ENCODE measurements around the gene SH3BGRL3.
A peak's percentile ranks its signal among the peaks of the same experiment; 100 is the strongest.
"Not testable (repeated sequence)": the region's sequence is repeated elsewhere in the genome, so short reads cannot be mapped to it uniquely, and the experiment has no call there.

SH3BGRL3 gene

DNA sequence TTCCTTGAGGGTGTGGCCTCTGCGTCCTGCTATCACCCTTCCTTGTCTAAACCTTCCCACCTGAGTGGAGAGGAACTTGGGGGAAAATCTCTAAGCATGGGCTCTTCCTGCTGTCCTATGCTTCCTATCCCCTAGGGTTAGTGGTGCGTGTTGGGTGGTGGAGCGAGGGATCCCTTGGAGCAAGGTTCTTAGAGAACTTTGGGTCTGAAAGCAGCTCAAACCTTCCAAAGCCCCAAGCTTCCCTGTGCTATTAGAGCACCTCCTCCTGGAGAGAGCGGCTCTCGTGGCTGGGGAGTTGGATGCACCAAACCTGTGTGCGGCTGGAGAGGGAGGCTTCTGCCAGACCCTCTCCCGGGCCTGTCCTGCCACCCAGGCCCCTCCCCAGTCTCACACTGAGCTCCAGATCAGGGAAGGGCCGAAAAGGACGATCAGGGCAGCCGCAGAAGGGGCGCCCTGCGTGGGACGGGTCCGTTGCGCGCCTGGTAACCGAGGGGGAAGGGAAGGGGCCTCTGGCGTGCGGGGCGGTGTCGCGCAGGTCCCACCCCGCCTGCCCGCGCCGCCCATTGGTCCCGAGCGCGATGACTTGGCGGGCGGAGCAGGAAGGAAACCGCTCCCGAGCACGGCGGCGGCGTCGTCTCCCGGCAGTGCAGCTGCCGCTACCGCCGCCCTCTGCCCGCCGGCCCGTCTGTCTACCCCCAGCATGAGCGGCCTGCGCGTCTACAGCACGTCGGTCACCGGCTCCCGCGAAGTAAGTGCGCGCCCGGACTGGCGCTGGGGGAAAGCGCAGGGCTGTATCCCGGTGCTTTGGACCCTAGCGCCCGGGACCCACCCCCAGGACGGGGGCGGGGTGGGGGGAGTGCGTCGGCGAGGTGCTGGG is at the start of gene SH3BGRL3:
Gene SH3BGRL3, plus strand, starts transcription at position 631 of the 877 bp plus-strand sequence. Its CDS starts 70 bp downstream, at position 701.
- no peak for TF ChIP-seq HDGF (IDR thresholded peaks at IDR 0.05; ENCODE audit: borderline replicate concordance)
- no peak for TF ChIP-seq ZNF384 (IDR thresholded peaks at IDR 0.05)
- TF ChIP-seq L3MBTL2 (conservative IDR thresholded peaks at IDR 0.05): peak; percentile 86
- no peak for TF ChIP-seq FOXM1 (IDR thresholded peaks at IDR 0.05; ENCODE audit: borderline replicate concordance)
- no peak for TF ChIP-seq FOXK2 (IDR thresholded peaks at IDR 0.05)
- TF ChIP-seq TARDBP (IDR thresholded peaks at IDR 0.05): no peak
- TF ChIP-seq CTBP1 (IDR thresholded peaks at IDR 0.05; ENCODE audit: borderline replicate concordance): no peak
- no peak for TF ChIP-seq NFRKB (IDR thresholded peaks at IDR 0.05)

GRCh38 chr1:26230682-26231081 is 49.2 kb upstream of the SH3BGRL3 start:
- POLR2A ChIA-PET: interaction anchor here (0.8 kb wide), 1 partner anchor 59 kb away, joined by 4 read pairs; the partner anchor contains the start of gene ZNF593OS
- DNase-seq (ENCODE audit: extremely low spot score); CTCF ChIA-PET: not testable (repeated sequence)

More for the DNA sequence above, at the start of gene SH3BGRL3:
- peak; percentile 79 for DNase-seq (ENCODE audit: extremely low spot score)
- POLR2A ChIA-PET: interaction anchor here (0.7 to 1.1 kb wide), 4 partner anchors 13 to 130 kb away, joined by 3 read pairs; no protein-coding TSS in a partner anchor
- CTCF ChIA-PET: interaction anchor here (1.0 to 1.7 kb wide), 6 partner anchors 9 to 137 kb away, joined by 3 to 8 read pairs (median 4); partner anchors contain the start of gene CD52

DNA sequence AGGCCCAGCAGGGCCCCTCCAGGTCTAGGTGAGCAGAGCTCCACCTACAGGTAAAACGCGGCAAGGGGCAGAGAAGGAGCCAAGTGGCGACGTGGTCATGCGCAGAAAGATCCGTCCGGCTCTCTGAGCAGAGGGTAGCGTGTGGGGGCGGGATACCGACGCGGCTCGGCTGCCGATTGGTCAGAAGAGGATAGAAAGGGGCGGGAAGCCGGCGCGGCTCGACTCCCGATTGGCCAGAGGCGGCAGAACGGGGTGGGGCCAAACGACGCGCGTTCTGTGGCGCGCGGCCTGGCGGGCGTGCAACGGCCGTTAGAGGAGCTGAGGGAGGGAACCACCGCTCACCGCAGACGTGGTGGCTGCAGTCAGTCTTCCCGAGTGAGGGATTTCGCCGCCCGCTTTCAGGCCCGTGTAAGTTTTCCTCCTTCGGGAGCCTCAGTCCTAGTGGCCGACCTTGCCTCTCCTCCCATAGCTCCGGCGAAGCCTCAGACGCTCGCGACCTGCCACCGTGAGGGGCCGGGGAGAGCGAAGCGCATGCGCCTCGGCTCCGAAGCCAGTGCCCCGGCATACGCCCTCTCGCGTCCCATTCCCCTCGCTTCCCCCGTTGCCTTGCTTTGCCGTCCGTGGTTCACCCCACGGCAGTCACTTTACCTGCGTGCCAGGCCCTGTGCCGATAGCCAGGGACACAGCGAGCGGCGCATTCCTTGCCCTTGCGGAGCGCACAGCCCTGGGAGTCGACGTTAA is 45.8 kb upstream of the SH3BGRL3 start, which contains the start of gene CEP85:
Gene CEP85, plus strand, starts transcription at position 298 of the 741 bp plus-strand sequence. CDS start 5,584 bp downstream, outside the sequence.
- ChIA-PET CTCF (interaction anchor here (0.5 to 2.7 kb wide), 16 partner anchors 11 to 1274 kb away, joined by 3 to 15 read pairs (median 4); partner anchors contain the start of genes C1orf232, CATSPER4, FAM110D and ZNF593), POLR2A (interaction anchor here (0.7 to 2.4 kb wide), 18 partner anchors 13 to 199 kb away, joined by 3 to 19 read pairs (median 4); partner anchors contain the start of genes CATSPER4 and ZNF593)
- TF ChIP-seq L3MBTL2 (conservative IDR thresholded peaks at IDR 0.05) (peak; percentile 75), CTBP1 (IDR thresholded peaks at IDR 0.05; ENCODE audit: borderline replicate concordance) (peak; percentile 62), PKNOX1 (IDR thresholded peaks at IDR 0.05) (no peak), ARNT (IDR thresholded peaks at IDR 0.05) (no peak), NFRKB (IDR thresholded peaks at IDR 0.05) (no peak)
- DNase-seq (ENCODE audit: extremely low spot score): peak; percentile 98

DNA sequence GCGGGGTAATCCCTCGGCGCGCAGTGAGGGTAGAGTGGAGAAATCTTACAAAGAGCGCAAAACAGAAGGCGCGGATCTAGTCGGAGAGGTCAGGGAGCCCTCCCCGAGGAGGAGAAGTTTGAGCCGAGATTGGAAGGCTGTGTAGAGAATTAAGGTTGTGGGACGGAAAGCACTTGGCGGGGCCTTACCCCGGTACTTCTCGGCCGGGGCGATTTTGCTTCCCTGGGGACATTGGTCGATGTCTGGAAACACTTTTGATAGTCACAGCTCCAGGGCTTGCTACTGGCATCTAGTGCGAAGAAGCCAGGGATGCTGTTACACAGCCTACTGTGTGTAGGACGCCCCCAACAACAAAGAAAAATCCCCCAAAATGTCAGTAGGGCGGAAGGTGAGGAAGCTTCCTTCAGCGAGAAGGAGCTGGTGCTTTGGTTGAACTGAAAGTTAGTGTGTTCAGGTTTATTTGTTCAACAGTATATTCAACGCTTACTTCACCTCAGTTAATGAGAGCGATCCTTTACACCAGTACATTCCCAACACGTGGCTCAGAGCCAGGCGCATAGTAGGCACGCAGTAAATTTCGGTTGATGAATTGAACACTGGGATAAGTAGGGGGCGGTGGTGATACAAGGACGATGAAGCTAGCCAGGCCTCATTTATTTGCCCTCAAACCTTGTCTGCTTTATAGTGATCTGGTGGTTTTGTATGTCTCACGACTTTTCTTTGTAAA is 45.1 kb upstream of the SH3BGRL3 start:
- ChIA-PET POLR2A (interaction anchor here (0.6 to 2.4 kb wide), 13 partner anchors 11 to 200 kb away, joined by 3 to 19 read pairs (median 6); partner anchors contain the start of genes CATSPER4 and ZNF593), CTCF (interaction anchor here (0.6 to 2.7 kb wide), 14 partner anchors 12 to 156 kb away, joined by 3 to 15 read pairs (median 4); partner anchors contain the start of genes CATSPER4 and FAM110D)
- DNase-seq (ENCODE audit: extremely low spot score): peak; percentile 22
- TF ChIP-seq LEF1 (IDR thresholded peaks at IDR 0.05; ENCODE audit: borderline replicate concordance): no peak
- peak; percentile 44 for TF ChIP-seq L3MBTL2 (conservative IDR thresholded peaks at IDR 0.05)

DNA sequence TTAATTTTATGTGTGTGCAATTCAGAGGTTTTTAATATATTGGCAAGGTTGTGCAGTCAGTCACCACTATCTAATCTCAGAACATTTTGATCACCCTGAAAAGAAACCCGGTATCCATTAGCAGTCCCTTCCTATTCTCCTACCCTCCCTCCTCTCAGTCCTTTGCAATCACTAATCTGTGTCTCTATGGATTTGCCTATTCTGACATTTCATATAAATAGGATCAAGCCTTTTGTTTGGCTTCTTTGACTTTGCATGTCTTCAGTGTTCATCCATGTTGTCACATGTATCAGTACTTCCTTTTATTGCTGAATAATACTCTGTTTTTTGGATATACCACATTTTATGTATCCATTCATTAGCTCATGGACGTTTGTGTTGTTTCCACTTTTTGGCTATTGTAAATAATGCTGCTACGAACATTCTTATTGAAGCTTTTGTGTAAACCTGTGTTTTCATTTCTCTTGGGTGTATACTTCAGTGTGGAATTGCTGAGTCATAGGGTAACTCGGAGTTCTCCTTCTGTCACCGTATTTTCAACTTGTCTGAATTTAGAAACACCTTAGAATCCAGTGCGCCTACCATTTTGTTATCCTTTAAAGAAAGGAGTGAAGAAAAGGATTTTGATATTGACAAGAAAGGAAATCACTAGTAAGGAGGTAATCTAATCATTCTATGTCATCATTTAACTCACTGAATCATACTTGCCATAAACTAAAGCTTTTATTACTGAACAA is 42.5 kb upstream of the SH3BGRL3 start:
- DNase-seq (ENCODE audit: extremely low spot score): no peak
- no peak for TF ChIP-seq ELF4 (IDR thresholded peaks at IDR 0.05)
- TF ChIP-seq PKNOX1 (IDR thresholded peaks at IDR 0.05): no peak
- TF ChIP-seq FOXA1 (IDR thresholded peaks at IDR 0.05): no peak
- no peak for TF ChIP-seq FOXM1 (IDR thresholded peaks at IDR 0.05; ENCODE audit: borderline replicate concordance)
- no peak for TF ChIP-seq NFRKB (IDR thresholded peaks at IDR 0.05)
- CTCF ChIA-PET: interaction anchor here (1.2 kb wide), 1 partner anchor 180 kb away, joined by 3 read pairs; no protein-coding TSS in a partner anchor
- POLR2A ChIA-PET: no interaction called here

- DNase-seq (ENCODE audit: extremely low spot score): no peak
- no peak for TF ChIP-seq SUZ12 (IDR thresholded peaks at IDR 0.05)
- CTCF ChIA-PET: no interaction called here
- POLR2A ChIA-PET: no interaction called here
Observed at GRCh38 chr1:26239936-26240335, 40.0 kb upstream of the SH3BGRL3 start.

Measured in HEK293T (cell line).